Karpas-422 (cell line): ENCODE measurements around the gene TOP1. TPM values are rescaled to one million over a fixed set of nuclear protein-coding genes. Genes with fewer than 3 reads are reported as not detected.

Experiments used
- DNase-seq: peaks from one replicate; pipeline ENCODE4 v3.0.0-alpha.2; 2015
- H2AFZ ChIP-seq: fragments of 200-600 bp; sonication (generic); 2 replicates; pipeline ENCODE4 v1.6.1; 2014; ENCODE audit warnings: antibody characterized with exemption, low read length, mixed read lengths
- H3K27ac ChIP-seq: fragments of 200-600 bp; sonication (generic); 2 replicates; pipeline ENCODE4 v1.5.1; 2014; ENCODE audit warnings: mild to moderate bottlenecking, low read length, moderate library complexity
- H3K27me3 ChIP-seq: fragments of 200-600 bp; sonication (generic); 2 replicates; pipeline ENCODE4 v1.6.1; 2014; ENCODE audit warnings: low read length, mixed read lengths
- H3K36me3 ChIP-seq: fragments of 200-600 bp; sonication (generic); 2 replicates; pipeline ENCODE4 v1.6.1; 2014; ENCODE audit warnings: low read length, mixed read lengths; ENCODE audit not compliant: insufficient read depth
- H3K4me1 ChIP-seq: fragments of 200-600 bp; sonication (generic); 2 replicates; pipeline ENCODE4 v1.6.1; 2014; ENCODE audit warnings: mild to moderate bottlenecking, low read length, mixed read lengths
- H3K4me2 ChIP-seq: fragments of 200-600 bp; sonication (generic); 2 replicates; pipeline ENCODE4 v1.6.1; 2014; ENCODE audit warnings: low read length, low read depth, mild to moderate bottlenecking; ENCODE audit not compliant: poor library complexity, severe bottlenecking
- H3K4me3 ChIP-seq: fragments of 200-600 bp; sonication (generic); 2 replicates; pipeline ENCODE4 v1.5.1; 2014; ENCODE audit warnings: mild to moderate bottlenecking, antibody characterized with exemption, low read length, mixed read lengths
- H3K79me2 ChIP-seq: fragments of 200-600 bp; sonication (generic); 2 replicates; pipeline ENCODE4 v1.6.1; 2014; ENCODE audit warnings: mild to moderate bottlenecking, low read length, mixed read lengths
- H3K9ac ChIP-seq: fragments of 200-600 bp; sonication (generic); 2 replicates; pipeline ENCODE4 v1.6.0; 2014; ENCODE audit warnings: low read length
- H3K9me2 ChIP-seq: fragments of 200-600 bp; sonication (generic), shearing (Covaris generic); replicated peaks from 2 replicates; pipeline ENCODE4 v1.6.0; 2014; ENCODE audit warnings: mild to moderate bottlenecking, low read length, moderate library complexity; ENCODE audit not compliant: insufficient read depth
- H3K9me3 ChIP-seq: fragments of 300-700, 200-600 bp; sonication (generic); 2 replicates; pipeline ENCODE4 v1.6.1; 2014; ENCODE audit warnings: low read length, mixed read lengths
- H4K20me1 ChIP-seq: fragments of 200-600 bp; sonication (generic); 2 replicates; pipeline ENCODE4 v1.6.1; 2014; ENCODE audit warnings: mild to moderate bottlenecking, antibody characterized with exemption, low read length, low read depth; ENCODE audit not compliant: insufficient read depth
- total RNA-seq: library from RNA; depleted of rRNA; stranded (reverse); fragments of >200 nt; shearing (Covaris generic); gene quantifications from 2 replicates; pipeline ENCODE4 v1.2.3, GENCODE V29; 2014; ENCODE audit warnings: low replicate concordance

Gene TOP1
- total RNA-seq, 1 experiment from 2014 or later = 101 TPM

- Histone ChIP-seq H3K27ac (no peak overlapping the region), H3K4me1 (no peaks in the 10 kb centered on the region), H3K36me3 (peaks cover 9% of the 10 kb centered on the region), H3K79me2 (peaks cover 15% of the 10 kb centered on the region), H3K4me3 (no peak overlapping the region), H3K27me3 (no peaks in the 10 kb centered on the region), H3K9ac (no peak overlapping the region), H2AFZ (no peak overlapping the region), H3K9me3 (no peaks in the 10 kb centered on the region), H4K20me1 (no peaks in the 10 kb centered on the region; the same call in 1 of the 2 replicates), H3K9me2 (no peaks in the 10 kb centered on the region), H3K4me2 (no peak overlapping the region)
- DNase-seq = no peak
These were observed 133.8 kb downstream of the TOP1 start for GRCh38 chr20:41162396-41162795.

GRCh38 chr20:41163821-41164220 is 135.2 kb downstream of the TOP1 start:
- no peak overlapping the region for H2AFZ ChIP-seq

GRCh38 chr20:41165001-41165882 is 136.6 kb downstream of the TOP1 start:
- Histone ChIP-seq H3K27ac (no peak overlapping the region), H3K27me3 (no peaks in the 10 kb centered on the region), H3K9ac (no peak overlapping the region), H3K9me2 (no peaks in the 10 kb centered on the region), H3K4me2 (no peak overlapping the region), H4K20me1 (no peaks in the 10 kb centered on the region), H3K36me3 (peaks cover 12% of the 10 kb centered on the region), H3K4me3 (no peak overlapping the region), H3K79me2 (no peaks in the 10 kb centered on the region), H3K9me3 (no peaks in the 10 kb centered on the region), H2AFZ (no peak overlapping the region), H3K4me1 (no peaks in the 10 kb centered on the region)
- DNase-seq = no peak

More at GRCh38 chr20:41163821-41164220, 135.2 kb downstream of the TOP1 start:
- no peaks in the 10 kb centered on the region for H3K4me1 ChIP-seq
- no peaks in the 10 kb centered on the region for H3K27me3 ChIP-seq
- no peak overlapping the region for H3K4me3 ChIP-seq
- peaks cover 12% of the 10 kb centered on the region for H3K36me3 ChIP-seq
- H3K9me2 ChIP-seq = no peaks in the 10 kb centered on the region
- no peak overlapping the region for H3K4me2 ChIP-seq
- H3K9me3 ChIP-seq = no peaks in the 10 kb centered on the region
- DNase-seq = no peak
- H3K9ac ChIP-seq = no peak overlapping the region
- H3K27ac ChIP-seq = no peak overlapping the region
- H4K20me1 ChIP-seq = no peaks in the 10 kb centered on the region; the same call in 1 of the 2 replicates
- H3K79me2 ChIP-seq = peaks cover under 1% of the 10 kb centered on the region; the same call in 1 of the 2 replicates

- H3K27ac ChIP-seq = no peak overlapping the region
- no peaks in the 10 kb centered on the region for H3K79me2 ChIP-seq
- H2AFZ ChIP-seq = no peak overlapping the region
- H3K9ac ChIP-seq = no peak overlapping the region
- no peaks in the 10 kb centered on the region for H3K4me1 ChIP-seq
- no peak overlapping the region for H3K4me2 ChIP-seq
- peaks cover 12% of the 10 kb centered on the region for H3K36me3 ChIP-seq
- H3K9me3 ChIP-seq = no peaks in the 10 kb centered on the region
- no peak for DNase-seq
- no peaks in the 10 kb centered on the region for H3K27me3 ChIP-seq
- H3K9me2 ChIP-seq = no peaks in the 10 kb centered on the region
- H4K20me1 ChIP-seq = no peaks in the 10 kb centered on the region
- no peak overlapping the region for H3K4me3 ChIP-seq
These were observed 137.8 kb downstream of the TOP1 start for GRCh38 chr20:41166201-41167117.

GRCh38 chr20:41167118-41167470 is 138.5 kb downstream of the TOP1 start:
- Histone ChIP-seq H2AFZ (no peak overlapping the region), H3K9me3 (no peaks in the 10 kb centered on the region), H3K9me2 (no peaks in the 10 kb centered on the region), H3K36me3 (peaks cover 12% of the 10 kb centered on the region), H4K20me1 (no peaks in the 10 kb centered on the region), H3K9ac (no peak overlapping the region), H3K79me2 (no peaks in the 10 kb centered on the region), H3K4me3 (no peak overlapping the region), H3K27me3 (no peaks in the 10 kb centered on the region), H3K27ac (no peak overlapping the region), H3K4me2 (no peak overlapping the region), H3K4me1 (no peaks in the 10 kb centered on the region)
- no peak for DNase-seq

- Histone ChIP-seq H3K27ac (no peak overlapping the region), H3K27me3 (no peaks in the 10 kb centered on the region), H3K79me2 (no peaks in the 10 kb centered on the region), H4K20me1 (no peaks in the 10 kb centered on the region), H3K4me2 (no peak overlapping the region), H3K36me3 (peaks cover 12% of the 10 kb centered on the region), H3K9me2 (no peaks in the 10 kb centered on the region), H3K4me1 (no peaks in the 10 kb centered on the region), H3K9me3 (no peaks in the 10 kb centered on the region), H3K4me3 (no peak overlapping the region), H2AFZ (no peak overlapping the region), H3K9ac (no peak overlapping the region)
- no peak for DNase-seq
These were observed 139.0 kb downstream of the TOP1 start for GRCh38 chr20:41167481-41168253.

- peaks cover 12% of the 10 kb centered on the region for H3K36me3 ChIP-seq
- no peaks in the 10 kb centered on the region for H3K9me2 ChIP-seq
- no peaks in the 10 kb centered on the region for H3K79me2 ChIP-seq
- no peak overlapping the region for H3K4me3 ChIP-seq
- no peaks in the 10 kb centered on the region for H4K20me1 ChIP-seq
- H3K27me3 ChIP-seq = no peaks in the 10 kb centered on the region
- H3K4me1 ChIP-seq = no peaks in the 10 kb centered on the region
- no peak overlapping the region for H3K27ac ChIP-seq
- no peak overlapping the region for H3K4me2 ChIP-seq
- no peak overlapping the region for H3K9ac ChIP-seq
- H2AFZ ChIP-seq = no peak overlapping the region
- DNase-seq = no peak
- no peaks in the 10 kb centered on the region for H3K9me3 ChIP-seq
These were observed 139.9 kb downstream of the TOP1 start for GRCh38 chr20:41168281-41169161.
